CD14-positive monocyte (primary cell): Measurements from ENCODE around the gene FBN2. TPM values are rescaled to one million over a fixed set of nuclear protein-coding genes. Genes with fewer than 3 reads are reported as not detected.

ENCODE experiments used
- DNase-seq, 3 donors: peaks; one replicate each; pipeline ENCODE4 v3.0.0-alpha.2; 2011 to 2022
- H2AFZ ChIP-seq: 2 replicates; pipeline ENCODE4 v1.6.0; 2012; ENCODE audit warnings: mild to moderate bottlenecking, low read depth, low read length, inconsistent platforms; ENCODE audit not compliant: insufficient read depth, poor library complexity, severe bottlenecking
- H3K27ac ChIP-seq, 2 donors: 1 replicate in 1 of 2; 2 replicates in 1 of 2; pipeline ENCODE4 v1.5.1; 2012 to 2013; ENCODE audit warnings: low read length in 2 of 2, control low read depth in 1 of 2, inconsistent platforms in 1 of 2, low read depth in 1 of 2, mild to moderate bottlenecking in 1 of 2
- H3K27me3 ChIP-seq, 2 donors: one replicate each; pipeline versions ENCODE4 v1.6.0 to v1.6.1; 2011 to 2013; ENCODE audit warnings: low read length in 2 of 2; ENCODE audit not compliant: control insufficient read depth in 2 of 2, insufficient read depth in 2 of 2
- H3K36me3 ChIP-seq, 2 donors: replicated peaks in 1 of 2; 1 replicate in 1 of 2; 2 replicates in 1 of 2; pipeline versions ENCODE4 v1.5.1 to v1.6.1; 2012 to 2013; ENCODE audit warnings: low read length in 2 of 2, control low read depth in 1 of 2, inconsistent platforms in 1 of 2, mild to moderate bottlenecking in 1 of 2; ENCODE audit not compliant: insufficient read depth in 2 of 2, control insufficient read depth in 1 of 2
- H3K4me1 ChIP-seq, 2 donors: 1 replicate in 1 of 2; 2 replicates in 1 of 2; pipeline versions ENCODE4 v1.5.1 to v1.6.1; 2012 to 2013; ENCODE audit warnings: low read length in 2 of 2, control low read depth in 1 of 2, inconsistent platforms in 1 of 2, mild to moderate bottlenecking in 1 of 2, moderate library complexity in 1 of 2; ENCODE audit not compliant: insufficient read depth in 2 of 2, control insufficient read depth in 1 of 2
- H3K4me2 ChIP-seq: replicated peaks from 2 replicates; pipeline ENCODE3; 2012; ENCODE audit warnings: low read length, moderate library complexity, mild to moderate bottlenecking; ENCODE audit not compliant: poor library complexity, severe bottlenecking; ENCODE audit errors: extremely low read depth
- H3K4me3 ChIP-seq, 3 experiments: fragments of 200-600 bp in 1 of 3; sonication (generic) in 1 of 3; replicated peaks in 1 of 3; 1 replicate in 2 of 3; 2 replicates in 1 of 3; pipeline ENCODE4 v1.5.1; 2011 to 2013; ENCODE audit warnings: low read length in 3 of 3, mild to moderate bottlenecking in 3 of 3, control low read depth in 2 of 3, low read depth in 2 of 3, inconsistent platforms in 1 of 3, moderate library complexity in 1 of 3
- H3K79me2 ChIP-seq: 2 replicates; pipeline ENCODE4 v1.6.0; 2012; ENCODE audit warnings: mild to moderate bottlenecking, control low read depth, inconsistent platforms, low read length, moderate library complexity; ENCODE audit not compliant: insufficient read depth
- H3K9ac ChIP-seq: 2 replicates; pipeline ENCODE4 v1.6.0; 2017; ENCODE audit warnings: low read length, mild to moderate bottlenecking; ENCODE audit not compliant: insufficient read depth, poor library complexity, severe bottlenecking
- H3K9me3 ChIP-seq, 2 donors: replicated peaks in 1 of 2; 1 replicate in 1 of 2; 2 replicates in 1 of 2; pipeline versions ENCODE4 v1.5.1 to v1.6.1; 2012 to 2013; ENCODE audit warnings: low read length in 2 of 2, control low read depth in 1 of 2; ENCODE audit not compliant: control insufficient read depth in 1 of 2, insufficient read depth in 1 of 2
- H4K20me1 ChIP-seq: 2 replicates; pipeline ENCODE4 v1.6.0; 2012; ENCODE audit warnings: mild to moderate bottlenecking, low read length, control low read depth, moderate library complexity; ENCODE audit not compliant: insufficient read depth
- H3K27ac Mint-ChIP-seq, 7 donors: one replicate each; pipeline ENCODE4 v1.8.0; 2020; ENCODE audit warnings: mild to moderate bottlenecking in 7 of 7, mixed read lengths in 7 of 7, moderate library complexity in 6 of 7, inconsistent platforms in 2 of 7
- H3K27me3 Mint-ChIP-seq, 3 donors: one replicate each; pipeline ENCODE4 v1.8.0; 2021 to 2022; ENCODE audit warnings: low read depth in 3 of 3, mild to moderate bottlenecking in 3 of 3, mixed read lengths in 3 of 3, moderate library complexity in 3 of 3, inconsistent platforms in 1 of 3
- H3K36me3 Mint-ChIP-seq, 2 donors: one replicate each; pipeline ENCODE4 v1.8.0; 2020; ENCODE audit warnings: mixed read lengths in 2 of 2, inconsistent platforms in 1 of 2, mild to moderate bottlenecking in 1 of 2
- H3K4me1 Mint-ChIP-seq: one replicate; pipeline ENCODE4 v1.8.0; 2020; ENCODE audit warnings: mild to moderate bottlenecking, mixed read lengths
- H3K4me3 Mint-ChIP-seq, 2 donors: one replicate each; pipeline ENCODE4 v1.8.0; 2020; ENCODE audit warnings: mild to moderate bottlenecking in 2 of 2, mixed read lengths in 2 of 2, moderate library complexity in 1 of 2
- H3K9me3 Mint-ChIP-seq, 7 donors: one replicate each; pipeline ENCODE4 v1.8.0; 2020 to 2022; ENCODE audit warnings: mixed read lengths in 7 of 7, mild to moderate bottlenecking in 6 of 7, moderate library complexity in 6 of 7, inconsistent platforms in 2 of 7
- WGBS: methylation state at CpG from one replicate; pipeline ENCODE4 v1.1.5; 2013; ENCODE audit warnings: missing lambda C conversion rate; ENCODE audit not compliant: insufficient coverage; 5-methylcytosine and 5-hydroxymethylcytosine counted together
- intact Hi-C, 2 donors: fragments of 100-400 bp; cut with micrococcal nuclease; formaldehyde crosslinking; loops; one replicate each; pipeline versions ENCODE4 v1.15.0 to v1.15.1; 2023
- polyA plus RNA-seq, 3 donors: library from polyadenylated mRNA; depleted of rRNA in 1 of 3; unstranded in 2 of 3; stranded (reverse) in 1 of 3; fragments of 300-500 nt in 2 of 3; fragments of >200 nt in 1 of 3; fragmentation: Illumina TruSeq in 2 of 3; gene quantifications; 1 replicate in 2 of 3; 2 replicates in 1 of 3; pipeline ENCODE4 v1.2.3, GENCODE V29; 2012 to 2021
- TF ChIP-seq, protein P1 (sequence below): fragments of 200-600 bp; IDR thresholded peaks from one replicate; pipeline ENCODE4 v1.8.0; 2022; ENCODE audit warnings: antibody characterized with exemption, mild to moderate bottlenecking

FBN2 gene
- polyA plus RNA-seq, 3 donors: 0.85 to 19.3 (median 4.2) TPM

DNA sequence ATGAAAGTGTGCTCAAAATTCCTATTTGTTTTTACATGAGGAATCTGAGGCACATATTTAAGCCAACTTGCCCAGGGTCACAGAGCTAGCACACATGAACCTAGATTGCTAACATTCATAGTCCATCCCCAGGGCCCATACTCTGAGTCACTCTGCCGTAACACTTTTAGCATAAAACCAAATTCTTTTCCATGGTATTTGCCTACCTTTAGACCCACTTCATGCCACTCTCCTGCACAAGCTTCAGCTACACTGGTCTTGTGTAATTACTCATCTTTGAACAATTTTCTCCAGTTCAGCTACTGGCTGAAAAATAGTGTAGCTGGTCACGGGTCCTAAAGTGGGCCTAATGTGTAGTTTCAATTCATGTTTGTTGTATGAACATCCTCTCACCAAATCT lies 253.8 kb downstream of the FBN2 start:
- TF ChIP-seq, protein P1, sequence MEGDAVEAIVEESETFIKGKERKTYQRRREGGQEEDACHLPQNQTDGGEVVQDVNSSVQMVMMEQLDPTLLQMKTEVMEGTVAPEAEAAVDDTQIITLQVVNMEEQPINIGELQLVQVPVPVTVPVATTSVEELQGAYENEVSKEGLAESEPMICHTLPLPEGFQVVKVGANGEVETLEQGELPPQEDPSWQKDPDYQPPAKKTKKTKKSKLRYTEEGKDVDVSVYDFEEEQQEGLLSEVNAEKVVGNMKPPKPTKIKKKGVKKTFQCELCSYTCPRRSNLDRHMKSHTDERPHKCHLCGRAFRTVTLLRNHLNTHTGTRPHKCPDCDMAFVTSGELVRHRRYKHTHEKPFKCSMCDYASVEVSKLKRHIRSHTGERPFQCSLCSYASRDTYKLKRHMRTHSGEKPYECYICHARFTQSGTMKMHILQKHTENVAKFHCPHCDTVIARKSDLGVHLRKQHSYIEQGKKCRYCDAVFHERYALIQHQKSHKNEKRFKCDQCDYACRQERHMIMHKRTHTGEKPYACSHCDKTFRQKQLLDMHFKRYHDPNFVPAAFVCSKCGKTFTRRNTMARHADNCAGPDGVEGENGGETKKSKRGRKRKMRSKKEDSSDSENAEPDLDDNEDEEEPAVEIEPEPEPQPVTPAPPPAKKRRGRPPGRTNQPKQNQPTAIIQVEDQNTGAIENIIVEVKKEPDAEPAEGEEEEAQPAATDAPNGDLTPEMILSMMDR: no peak
- Histone ChIP-seq H3K27ac (no peak overlapping the region), H4K20me1 (no peaks in the 10 kb centered on the region), H3K4me3 (no peak overlapping the region), H3K9me3 (no peaks in the 10 kb centered on the region), H3K4me2 (no peak overlapping the region), H3K27me3 (no peaks in the 10 kb centered on the region), H3K79me2 (no peaks in the 10 kb centered on the region), H3K4me1 (no peaks in the 10 kb centered on the region), H3K9ac (no peak overlapping the region), H2AFZ (no peak overlapping the region), H3K36me3 (peaks cover 33 to 81% of the 10 kb centered on the region in 2 donors)
- peaks cover 0 to 2% (median 0%) of the 10 kb centered on the region in 3 donors for H3K27me3 Mint-ChIP-seq
- DNase-seq: no peak
- intact Hi-C loops: no loop called here
- peaks cover 0 to 4% (median 0%) of the 10 kb centered on the region in 7 donors for H3K9me3 Mint-ChIP-seq
- no peaks in the 10 kb centered on the region for H3K4me1 Mint-ChIP-seq
- H3K4me3 Mint-ChIP-seq: no peak overlapping the region
- H3K27ac Mint-ChIP-seq: no peak overlapping the region
- peaks cover 59 to 69% of the 10 kb centered on the region in 2 donors for H3K36me3 Mint-ChIP-seq
- WGBS: 100% methylated on average over 1 of the region's 2 CpGs

DNA sequence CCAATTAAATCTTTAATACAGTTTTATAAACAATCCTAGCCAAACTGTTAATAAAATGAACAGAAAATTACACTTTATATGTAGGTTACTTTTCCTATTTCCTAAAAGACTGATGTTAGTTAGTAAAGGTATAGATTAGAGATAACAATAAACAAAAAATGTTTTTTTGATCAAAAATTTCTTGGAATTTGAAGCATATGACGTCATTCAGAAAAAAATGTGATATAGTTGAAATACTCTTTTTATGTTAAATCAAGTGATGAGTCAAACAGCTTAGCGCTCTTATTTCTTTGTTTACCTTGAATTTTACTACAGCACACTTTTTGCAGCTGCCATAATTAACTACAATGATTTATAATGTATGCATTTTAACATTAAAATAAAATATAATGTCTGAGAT lies 258.7 kb downstream of the FBN2 start:
- H3K27ac ChIP-seq: no peak overlapping the region
- peaks cover 42 to 53% of the 10 kb centered on the region in 2 donors for H3K36me3 Mint-ChIP-seq
- H3K36me3 ChIP-seq: peaks cover 40 to 86% of the 10 kb centered on the region in 2 donors
- peaks cover 0 to 4% (median 0%) of the 10 kb centered on the region in 7 donors for H3K9me3 Mint-ChIP-seq
- TF ChIP-seq, protein P1: no peak
- no CpG with 5 or more reads among the region's 2 CpGs for WGBS
- no peaks in the 10 kb centered on the region for H3K4me1 Mint-ChIP-seq
- no peak overlapping the region for H3K4me3 Mint-ChIP-seq
- no peak overlapping the region for H3K4me2 ChIP-seq
- H3K79me2 ChIP-seq: no peaks in the 10 kb centered on the region
- DNase-seq: no peak
- no peaks in the 10 kb centered on the region for H3K9me3 ChIP-seq
- H3K4me1 ChIP-seq: no peaks in the 10 kb centered on the region
- H3K4me3 ChIP-seq: no peak overlapping the region
- H2AFZ ChIP-seq: no peak overlapping the region
- H4K20me1 ChIP-seq: no peaks in the 10 kb centered on the region
- no peaks in the 10 kb centered on the region for H3K27me3 ChIP-seq
- intact Hi-C loops: no loop called here
- H3K9ac ChIP-seq: no peak overlapping the region
- H3K27ac Mint-ChIP-seq: no peak overlapping the region
- peaks cover 0 to 2% (median 0%) of the 10 kb centered on the region in 3 donors for H3K27me3 Mint-ChIP-seq
